Measurements from ENCODE around the gene RRP12.
"Not testable (repeated sequence)": the region's sequence is repeated elsewhere in the genome, so short reads cannot be mapped to it uniquely, and the experiment has no call there.

The RRP12 gene
- 58.5 to 141 reads per million in 2 donors for total RNA-seq

- DNase-seq = peak; percentile 67
Measured at GRCh38 chr10:97400665-97401454, at the start of gene RRP12. RRP12 (minus strand) TSS chr10:97401340; CDS start chr10:97401231, 109 bp downstream.

- no peak for DNase-seq
Measured at GRCh38 chr10:97450828-97451227, 49.7 kb upstream of the RRP12 start.

GRCh38 chr10:97445722-97446639 lies 44.8 kb upstream of the RRP12 start, which contains the start of the genes EXOSC1 and ZDHHC16:
EXOSC1 (minus strand) TSS chr10:97446006; CDS start chr10:97445985, 21 bp downstream.
ZDHHC16 (plus strand) TSS chr10:97446175; CDS start chr10:97451676, 5,501 bp downstream.
- DNase-seq = peak; percentile 80

GRCh38 chr10:97445357-97445721 lies 44.2 kb upstream of the RRP12 start:
- DNase-seq = no peak

GRCh38 chr10:97444212-97444611 lies 43.1 kb upstream of the RRP12 start:
- no peak for DNase-seq

GRCh38 chr10:97442277-97442676 lies 41.1 kb upstream of the RRP12 start:
- DNase-seq = no peak

- no peak for DNase-seq
Measured at GRCh38 chr10:97435211-97435610, 34.1 kb upstream of the RRP12 start.

- DNase-seq = no peak
Measured at GRCh38 chr10:97434557-97434956, 33.4 kb upstream of the RRP12 start.

- no peak for DNase-seq
Measured at GRCh38 chr10:97434055-97434454, 32.9 kb upstream of the RRP12 start.

- no peak for DNase-seq
Measured at GRCh38 chr10:97428572-97428981, 27.4 kb upstream of the RRP12 start.

- no peak for DNase-seq
Measured at GRCh38 chr10:97427571-97428179, 26.5 kb upstream of the RRP12 start.

- DNase-seq = no peak
Measured at GRCh38 chr10:97426776-97427570, 25.8 kb upstream of the RRP12 start.

GRCh38 chr10:97425964-97426775 lies 25.0 kb upstream of the RRP12 start, which contains the start of gene PGAM1:
PGAM1 (plus strand) TSS chr10:97426191; CDS start chr10:97426308, 117 bp downstream.
- DNase-seq = peak; percentile 91

GRCh38 chr10:97423757-97424098 lies 22.6 kb upstream of the RRP12 start:
- DNase-seq = not testable (repeated sequence)

- no peak for DNase-seq
Measured at GRCh38 chr10:97416565-97416964, 15.4 kb upstream of the RRP12 start.

GRCh38 chr10:97412891-97413304 lies 11.8 kb upstream of the RRP12 start:
- DNase-seq = no peak

- no peak for DNase-seq
Measured at GRCh38 chr10:97411406-97411805, 10.3 kb upstream of the RRP12 start.

- no peak for DNase-seq
Measured at GRCh38 chr10:97408496-97408992, 7.4 kb upstream of the RRP12 start.

GRCh38 chr10:97407952-97408248 lies 6.8 kb upstream of the RRP12 start:
- no peak for DNase-seq

GRCh38 chr10:97407211-97407951 lies 6.2 kb upstream of the RRP12 start:
- peak; percentile 24 for DNase-seq
